Hepatocyte (in vitro differentiated cells): Measurements from ENCODE around the gene DAB1. TPM values are rescaled to one million over a fixed set of nuclear protein-coding genes. Genes with fewer than 3 reads are reported as not detected.

ENCODE experiments used
- DNase-seq: peaks from one replicate; pipeline ENCODE4 v3.0.0-alpha.2; 2016; ENCODE audit warnings: low spot score
- H2AFZ ChIP-seq: fragments of 200-600 bp; sonication (generic); 2 replicates; pipeline ENCODE4 v1.6.0; 2016; ENCODE audit warnings: antibody characterized with exemption, mild to moderate bottlenecking
- H3K27ac ChIP-seq: fragments of 200-600 bp; sonication (generic); 2 replicates; pipeline ENCODE4 v1.5.1; 2016; ENCODE audit warnings: mild to moderate bottlenecking
- H3K27me3 ChIP-seq: fragments of 200-600 bp; sonication (generic); 2 replicates; pipeline ENCODE4 v1.6.1; 2016
- H3K36me3 ChIP-seq: fragments of 200-600 bp; sonication (generic); replicated peaks from 2 replicates; pipeline ENCODE4 v1.5.1; 2016; ENCODE audit warnings: low read depth; ENCODE audit not compliant: insufficient read depth
- H3K4me1 ChIP-seq: fragments of 200-600 bp; sonication (generic); 2 replicates; pipeline ENCODE4 v1.5.1; 2016; ENCODE audit warnings: mild to moderate bottlenecking, moderate library complexity; ENCODE audit not compliant: insufficient read depth
- H3K4me2 ChIP-seq: fragments of 200-600 bp; sonication (generic); 2 replicates; pipeline ENCODE4 v1.6.0; 2016
- H3K4me3 ChIP-seq: fragments of 200-600 bp; sonication (generic); 2 replicates; pipeline ENCODE4 v1.5.1; 2016; ENCODE audit warnings: mild to moderate bottlenecking
- H3K79me2 ChIP-seq: fragments of 200-600 bp; sonication (generic); 2 replicates; pipeline ENCODE4 v1.6.0; 2017; ENCODE audit warnings: mild to moderate bottlenecking
- H3K9me2 ChIP-seq: fragments of 200-600 bp; sonication (generic); replicated peaks from 2 replicates; pipeline ENCODE4 v1.6.0; 2017; ENCODE audit warnings: mild to moderate bottlenecking; ENCODE audit not compliant: insufficient read depth
- H3K9me3 ChIP-seq: fragments of 200-600 bp; sonication (generic); 2 replicates; pipeline ENCODE4 v1.5.1; 2016; ENCODE audit warnings: low read depth, mild to moderate bottlenecking
- H4K20me1 ChIP-seq: fragments of 200-600 bp; sonication (generic); 2 replicates; pipeline ENCODE4 v1.6.0; 2016; ENCODE audit warnings: mild to moderate bottlenecking; ENCODE audit not compliant: insufficient read depth, poor library complexity, severe bottlenecking
- EZH2 ChIP-seq: fragments of 200-600 bp; sonication (generic); IDR thresholded peaks from 2 replicates; pipeline ENCODE4 v1.6.1; 2016; ENCODE audit warnings: antibody characterized with exemption, mild to moderate bottlenecking, borderline replicate concordance
- EZH2phosphoT487 ChIP-seq: fragments of 200-600 bp; sonication (generic); IDR thresholded peaks from one replicate; pipeline ENCODE4 v1.6.1; 2018; ENCODE audit warnings: antibody characterized with exemption, mild to moderate bottlenecking, low read depth, moderate library complexity; ENCODE audit not compliant: unreplicated experiment, severe bottlenecking
- WGBS: methylation state at CpG from one replicate; pipeline ENCODE4 v1.1.6; 2016; ENCODE audit warnings: low lambda C conversion rate; ENCODE audit errors: missing lambda C conversion rate; 5-methylcytosine and 5-hydroxymethylcytosine counted together
- polyA plus RNA-seq: library from polyadenylated mRNA; unstranded; fragments of >200 nt; fragmentation: Nextera tagmentation; extraction: Ambion mirVana; gene quantifications from 2 replicates; pipeline ENCODE4 v1.2.1, GENCODE V29; 2016
- total RNA-seq: library from RNA; depleted of rRNA; stranded (reverse); fragments of >200 nt; gene quantifications from 2 replicates; pipeline ENCODE4 v1.2.3, GENCODE V29; 2014
- TF ChIP-seq, protein P1 (sequence below): fragments of 200-600 bp; sonication (generic); IDR thresholded peaks from 2 replicates; pipeline ENCODE4 v1.5.1; 2016; ENCODE audit warnings: antibody characterized with exemption, mild to moderate bottlenecking; ENCODE audit not compliant: poor library complexity

Gene DAB1
- total and polyA plus RNA-seq, 2 experiments from 2014 or later: 19.5 to 37.6 TPM

GRCh38 chr1:57209495-57209894, 214.4 kb downstream of the DAB1 start:
- WGBS: 93% methylated on average over 1 of the region's 1 CpG
- H3K79me2 ChIP-seq: no peaks in the 10 kb centered on the region
- no peak overlapping the region for H2AFZ ChIP-seq
- no peaks in the 10 kb centered on the region for H3K9me2 ChIP-seq
- no peaks in the 10 kb centered on the region for H4K20me1 ChIP-seq
- H3K27ac ChIP-seq: no peak overlapping the region
- DNase-seq: no peak
- peaks cover 8% of the 10 kb centered on the region for H3K4me1 ChIP-seq
- no peak overlapping the region for H3K4me2 ChIP-seq
- H3K36me3 ChIP-seq: no peaks in the 10 kb centered on the region
- H3K9me3 ChIP-seq: no peaks in the 10 kb centered on the region
- TF ChIP-seq EZH2phosphoT487 (no peak), EZH2 (no peak)
- TF ChIP-seq, protein P1, sequence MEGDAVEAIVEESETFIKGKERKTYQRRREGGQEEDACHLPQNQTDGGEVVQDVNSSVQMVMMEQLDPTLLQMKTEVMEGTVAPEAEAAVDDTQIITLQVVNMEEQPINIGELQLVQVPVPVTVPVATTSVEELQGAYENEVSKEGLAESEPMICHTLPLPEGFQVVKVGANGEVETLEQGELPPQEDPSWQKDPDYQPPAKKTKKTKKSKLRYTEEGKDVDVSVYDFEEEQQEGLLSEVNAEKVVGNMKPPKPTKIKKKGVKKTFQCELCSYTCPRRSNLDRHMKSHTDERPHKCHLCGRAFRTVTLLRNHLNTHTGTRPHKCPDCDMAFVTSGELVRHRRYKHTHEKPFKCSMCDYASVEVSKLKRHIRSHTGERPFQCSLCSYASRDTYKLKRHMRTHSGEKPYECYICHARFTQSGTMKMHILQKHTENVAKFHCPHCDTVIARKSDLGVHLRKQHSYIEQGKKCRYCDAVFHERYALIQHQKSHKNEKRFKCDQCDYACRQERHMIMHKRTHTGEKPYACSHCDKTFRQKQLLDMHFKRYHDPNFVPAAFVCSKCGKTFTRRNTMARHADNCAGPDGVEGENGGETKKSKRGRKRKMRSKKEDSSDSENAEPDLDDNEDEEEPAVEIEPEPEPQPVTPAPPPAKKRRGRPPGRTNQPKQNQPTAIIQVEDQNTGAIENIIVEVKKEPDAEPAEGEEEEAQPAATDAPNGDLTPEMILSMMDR: no peak
- H3K4me3 ChIP-seq: no peak overlapping the region
- no peaks in the 10 kb centered on the region for H3K27me3 ChIP-seq

GRCh38 chr1:57208741-57209302, 215.0 kb downstream of the DAB1 start:
- H4K20me1 ChIP-seq: no peaks in the 10 kb centered on the region

DNA sequence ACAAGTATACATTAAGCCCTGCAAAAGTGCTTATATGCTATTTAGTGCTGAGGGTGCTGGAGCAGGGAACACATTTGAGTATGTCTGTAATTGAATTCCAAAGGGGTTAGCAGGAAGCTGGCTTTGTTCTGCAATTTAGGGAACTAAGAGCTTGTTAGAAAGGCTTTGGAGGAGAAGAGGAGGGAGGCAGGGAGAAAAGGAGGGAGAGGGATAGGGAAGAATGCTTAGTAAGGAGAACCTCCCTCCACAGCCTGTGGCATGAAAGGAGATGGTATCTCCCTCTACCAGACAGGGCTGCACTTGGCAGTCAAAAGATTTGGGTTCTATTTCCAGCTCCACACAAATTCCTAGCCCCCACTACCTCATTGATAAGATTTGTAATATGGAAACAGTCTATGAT, 217.8 kb downstream of the DAB1 start:
- Histone ChIP-seq H3K79me2 (peaks cover 3% of the 10 kb centered on the region), H2AFZ (no peak overlapping the region), H3K36me3 (no peaks in the 10 kb centered on the region), H3K9me3 (no peaks in the 10 kb centered on the region), H3K4me3 (no peak overlapping the region), H3K4me2 (no peak overlapping the region), H3K4me1 (peaks cover 8% of the 10 kb centered on the region), H3K27me3 (no peaks in the 10 kb centered on the region), H3K9me2 (no peaks in the 10 kb centered on the region), H3K27ac (no peak overlapping the region), H4K20me1 (no peaks in the 10 kb centered on the region)
- TF ChIP-seq EZH2 (no peak), EZH2phosphoT487 (no peak)
- TF ChIP-seq, protein P1: no peak
- DNase-seq: no peak

More at GRCh38 chr1:57208741-57209302, 215.0 kb downstream of the DAB1 start:
- TF ChIP-seq, protein P1: no peak
- TF ChIP-seq EZH2 (no peak), EZH2phosphoT487 (no peak)
- H3K4me3 ChIP-seq: no peak overlapping the region
- no peak overlapping the region for H3K4me2 ChIP-seq
- H3K9me2 ChIP-seq: no peaks in the 10 kb centered on the region
- peak; percentile 22 for DNase-seq
- no peak overlapping the region for H2AFZ ChIP-seq
- no peak overlapping the region for H3K27ac ChIP-seq
- H3K36me3 ChIP-seq: no peaks in the 10 kb centered on the region
- H3K79me2 ChIP-seq: no peaks in the 10 kb centered on the region
- H3K4me1 ChIP-seq: peaks cover 8% of the 10 kb centered on the region
- 67% methylated on average over 1 of the region's 1 CpG for WGBS
- H3K27me3 ChIP-seq: no peaks in the 10 kb centered on the region
- no peaks in the 10 kb centered on the region for H3K9me3 ChIP-seq
